ENCODE measurements around the gene NRROS.
A peak's percentile ranks its signal among the peaks of the same experiment; 100 is the strongest.

Gene NRROS

DNA sequence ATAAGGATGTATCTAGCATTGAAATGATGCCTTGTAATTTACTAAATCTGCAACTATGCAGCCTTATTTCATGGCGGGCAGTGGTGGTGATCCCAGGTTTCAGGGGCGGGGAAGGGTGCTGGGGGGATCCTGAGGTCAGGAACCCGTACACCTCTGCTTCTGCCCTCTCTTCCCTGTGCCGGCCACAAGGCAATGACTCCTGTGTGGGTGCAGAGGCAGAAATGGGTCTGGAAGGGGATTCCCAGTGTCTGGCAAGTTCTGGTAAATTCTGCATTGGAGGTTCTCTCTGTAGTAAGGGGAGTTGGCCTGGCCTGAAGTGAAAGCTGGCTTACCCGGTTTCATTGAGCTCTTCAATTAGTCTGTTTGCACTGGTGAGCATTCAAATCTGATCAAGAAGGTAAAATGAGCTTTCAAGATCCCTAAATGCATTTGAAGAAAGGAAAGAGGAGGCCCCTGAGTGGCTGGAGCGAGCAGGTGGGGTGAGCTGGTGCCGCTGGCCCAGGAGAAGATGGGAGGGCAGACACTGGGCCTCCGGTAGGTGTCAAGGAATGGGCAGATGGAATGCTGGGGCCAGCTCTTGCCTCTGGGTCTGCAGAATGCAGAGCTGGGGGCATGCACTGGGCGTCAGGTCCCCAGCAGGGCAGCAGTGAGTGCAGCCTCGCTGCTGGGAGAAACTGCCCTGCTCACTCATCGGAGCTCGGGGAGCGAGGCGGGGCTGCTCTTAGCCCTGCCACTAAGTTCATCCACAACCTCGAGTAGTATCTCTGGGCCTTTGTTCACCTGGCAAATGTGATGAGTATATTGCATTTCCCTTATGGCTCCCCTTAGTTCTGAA is 13.7 kb downstream of the NRROS start:
- no peak for DNase-seq

DNA sequence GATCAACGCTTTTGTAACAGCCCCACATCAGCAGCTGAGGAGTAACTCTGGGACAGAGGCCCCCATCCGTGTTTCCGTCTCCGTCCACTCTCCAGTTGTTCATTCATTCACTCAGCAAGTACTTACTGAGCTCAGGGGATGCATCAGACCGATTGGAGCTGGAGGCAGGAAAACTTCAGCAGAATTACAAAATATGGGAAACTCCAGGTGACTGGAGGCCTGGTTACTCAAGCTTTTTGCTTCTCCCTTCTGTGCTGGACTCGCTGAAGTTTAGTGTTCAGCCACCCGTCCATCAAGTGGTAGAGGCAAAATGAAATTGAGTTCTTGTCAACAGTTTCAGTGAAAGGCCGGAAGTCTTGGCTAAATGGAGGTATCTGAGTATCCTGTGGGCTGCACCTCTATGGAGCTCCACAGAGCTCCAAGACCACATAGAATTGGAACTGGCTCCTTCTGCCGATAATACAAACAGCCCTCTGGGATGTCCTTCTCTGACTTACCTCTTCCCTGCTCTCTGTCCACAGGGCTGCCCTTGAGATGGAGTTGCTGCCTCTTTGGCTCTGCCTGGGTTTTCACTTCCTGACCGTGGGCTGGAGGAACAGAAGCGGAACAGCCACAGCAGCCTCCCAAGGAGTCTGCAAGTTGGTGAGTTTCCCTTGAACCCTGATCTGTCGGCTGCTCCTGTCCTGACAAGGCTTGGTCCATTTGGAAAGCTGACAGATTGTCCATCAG is 14.7 kb downstream of the NRROS start:
- DNase-seq = no peak

- DNase-seq = no peak
Measured at GRCh38 chr3:196654735-196655090, 15.2 kb downstream of the NRROS start.

- no peak for DNase-seq
Measured at GRCh38 chr3:196655496-196655895, 16.0 kb downstream of the NRROS start.

DNA sequence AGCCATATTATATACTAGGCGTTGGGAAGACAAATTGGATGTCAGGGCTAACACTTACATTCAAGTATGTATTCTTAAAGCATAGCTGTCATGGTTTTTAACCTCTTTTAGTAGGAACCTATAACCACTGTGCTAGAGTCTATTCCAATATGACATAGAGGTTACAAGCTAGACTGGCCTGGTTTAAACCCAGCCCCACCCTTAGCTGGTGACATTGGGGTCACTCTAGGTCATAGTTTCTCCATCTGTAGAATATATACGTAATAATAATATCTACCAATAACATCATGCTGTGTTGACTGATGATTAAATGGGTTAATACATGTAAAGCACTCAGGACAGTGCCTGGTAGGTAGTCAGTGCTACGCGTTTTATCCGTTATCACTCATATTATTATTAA is 16.7 kb downstream of the NRROS start:
- no peak for DNase-seq

DNA sequence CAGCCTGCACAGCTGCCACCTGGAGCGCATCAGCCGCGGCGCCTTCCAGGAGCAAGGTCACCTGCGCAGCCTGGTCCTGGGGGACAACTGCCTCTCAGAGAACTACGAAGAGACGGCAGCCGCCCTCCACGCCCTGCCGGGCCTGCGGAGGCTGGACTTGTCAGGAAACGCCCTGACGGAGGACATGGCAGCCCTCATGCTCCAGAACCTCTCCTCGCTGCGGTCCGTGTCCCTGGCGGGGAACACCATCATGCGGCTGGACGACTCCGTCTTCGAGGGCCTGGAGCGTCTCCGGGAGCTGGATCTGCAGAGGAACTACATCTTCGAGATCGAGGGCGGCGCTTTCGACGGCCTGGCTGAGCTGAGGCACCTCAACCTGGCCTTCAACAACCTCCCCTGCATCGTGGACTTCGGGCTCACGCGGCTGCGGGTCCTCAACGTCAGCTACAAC is 20.4 kb downstream of the NRROS start:
- no peak for DNase-seq

GRCh38 chr3:196660381-196661166 is 21.1 kb downstream of the NRROS start:
- DNase-seq = no peak

GRCh38 chr3:196661400-196661799 is 21.9 kb downstream of the NRROS start:
- no peak for DNase-seq

DNA sequence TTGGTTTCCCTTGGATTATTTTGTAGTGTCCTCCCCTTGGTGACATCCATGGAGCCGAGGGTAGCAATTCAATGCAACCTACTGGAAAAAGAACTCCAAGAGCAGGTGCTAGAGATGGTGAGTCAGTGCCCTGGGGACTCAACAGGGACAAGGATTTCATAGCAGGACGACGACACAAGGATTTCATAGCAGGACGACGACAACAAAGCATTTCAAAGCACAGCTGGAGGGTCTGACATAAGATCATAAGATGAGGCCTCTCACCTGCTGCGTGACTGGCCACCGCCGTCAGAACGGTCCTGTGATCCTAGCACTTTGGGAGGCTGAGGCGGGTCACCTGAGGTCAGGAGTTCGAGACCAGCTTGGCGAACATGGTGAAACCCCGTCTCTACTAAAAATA is 22.5 kb downstream of the NRROS start:
- no peak for DNase-seq

DNA sequence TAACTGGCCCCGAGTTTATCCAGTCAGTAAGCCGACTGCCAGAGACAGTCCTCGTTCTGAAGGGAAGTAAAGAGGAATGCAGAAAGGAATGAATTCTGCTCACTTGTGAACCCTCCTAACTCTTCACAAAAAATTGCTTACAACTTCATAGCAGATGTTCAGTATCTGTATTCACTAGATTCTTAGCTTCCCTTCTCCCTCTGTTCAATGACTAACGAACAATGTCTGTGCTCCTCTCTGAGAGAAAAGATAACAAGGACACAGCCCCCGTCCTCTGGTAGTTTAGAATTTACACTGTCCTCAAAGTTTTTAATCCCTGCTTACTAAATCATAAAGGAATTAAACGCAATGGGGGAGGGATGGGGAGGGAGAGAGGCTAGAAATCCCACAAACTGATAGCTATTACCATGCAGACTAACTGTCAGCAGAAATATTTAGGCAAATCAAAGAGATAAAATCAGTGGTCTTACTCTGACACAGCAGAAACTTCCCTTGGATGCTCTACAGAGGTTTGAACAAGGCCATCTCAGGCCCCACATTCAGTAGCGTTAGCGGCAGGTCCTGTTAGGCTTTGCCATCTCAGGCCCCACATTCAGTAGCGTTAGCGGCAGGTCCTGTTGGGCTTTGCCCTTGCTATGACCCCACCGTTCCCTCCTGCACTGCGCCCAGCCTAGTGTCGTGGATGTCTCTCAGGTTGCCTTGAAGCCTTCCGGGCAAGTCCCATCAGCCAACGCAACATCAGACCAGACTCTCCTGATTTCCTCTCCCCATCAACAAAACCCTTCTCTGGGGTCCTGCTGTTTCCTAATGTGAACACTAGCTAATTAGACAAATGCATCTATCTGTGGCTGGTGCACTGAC is 23.4 kb downstream of the NRROS start:
- DNase-seq = no peak

- DNase-seq = peak; percentile 90
Measured at GRCh38 chr3:196666001-196666867, 26.7 kb downstream of the NRROS start.

DNA sequence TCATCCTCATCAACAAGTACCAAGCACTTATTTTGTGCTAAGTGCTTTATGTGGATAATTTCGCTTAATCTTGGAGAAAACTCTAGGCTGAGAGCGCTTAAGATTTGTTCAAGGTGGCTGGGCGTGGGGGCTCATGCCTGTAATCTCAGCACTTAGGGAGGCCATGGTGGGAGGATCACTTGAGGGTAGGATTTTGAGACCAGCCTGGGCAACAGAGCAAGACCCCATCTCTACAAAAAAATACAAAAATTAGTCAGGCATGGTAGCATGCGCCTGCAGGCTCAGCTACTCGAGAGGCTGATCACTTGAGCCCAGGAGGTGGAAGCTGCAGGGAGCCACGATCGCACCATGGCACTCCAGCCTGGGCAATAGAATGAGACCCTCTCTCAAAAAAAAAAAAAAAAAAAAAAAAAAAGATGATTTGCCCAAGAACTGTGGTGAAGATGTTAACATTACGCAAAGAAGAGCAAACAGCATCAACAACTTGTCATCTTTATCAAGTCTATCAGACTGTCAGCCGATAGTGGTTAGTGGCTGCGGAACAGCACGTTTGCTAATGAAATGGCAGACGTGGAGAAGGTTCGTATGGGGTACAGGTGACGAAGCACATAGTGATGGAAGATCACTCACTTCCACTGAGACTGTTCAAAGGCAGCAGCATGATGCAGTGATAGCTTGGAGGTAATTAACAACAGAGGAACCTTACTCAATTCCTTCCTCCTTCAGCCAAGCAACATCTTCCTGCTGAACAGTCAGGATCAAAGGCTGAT is 27.7 kb downstream of the NRROS start:
- DNase-seq = no peak

GRCh38 chr3:196670339-196670738 is 30.8 kb downstream of the NRROS start:
- no peak for DNase-seq

- DNase-seq = no peak
Measured at GRCh38 chr3:196673632-196674031, 34.1 kb downstream of the NRROS start.

DNA sequence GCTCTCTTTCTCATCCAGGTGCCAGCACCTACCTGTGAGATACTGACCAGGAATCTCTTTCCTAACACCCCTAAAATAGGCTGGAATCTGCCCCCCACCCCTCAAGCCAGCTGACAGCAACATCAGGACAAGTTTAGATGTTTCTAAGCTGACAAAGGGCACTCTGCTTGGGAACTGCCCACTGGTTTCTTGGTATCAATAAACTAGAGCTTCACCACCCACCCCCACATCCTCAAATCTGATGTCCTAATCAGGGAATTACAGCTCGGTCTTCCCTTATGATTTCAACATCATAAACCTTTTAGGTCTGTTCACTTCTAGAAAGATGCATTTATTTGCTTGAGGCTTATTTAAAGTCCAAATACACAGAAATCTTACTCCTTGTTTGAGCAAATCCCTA is 37.9 kb downstream of the NRROS start:
- DNase-seq = no peak

DNA sequence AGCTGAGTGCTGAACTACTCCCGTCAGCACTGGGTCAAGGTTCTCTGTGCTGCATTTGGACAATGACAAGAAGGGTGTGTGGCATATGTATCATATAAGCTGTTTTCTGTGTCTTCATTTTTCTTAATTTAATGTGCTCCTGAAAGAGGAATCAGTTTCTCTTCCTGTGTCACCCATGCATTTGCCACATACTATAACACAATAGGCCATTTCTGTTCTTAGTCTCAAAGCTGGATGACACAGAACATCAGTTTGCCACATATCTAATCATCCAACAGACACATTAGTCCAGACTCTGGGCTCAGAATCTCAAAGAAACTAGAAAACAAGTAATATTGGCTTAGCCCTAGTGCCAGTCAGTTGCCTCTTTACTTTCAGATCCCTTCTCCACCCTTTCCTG is 38.4 kb downstream of the NRROS start:
- DNase-seq = no peak

- peak; percentile 64 for DNase-seq
Measured at GRCh38 chr3:196684548-196685407, 45.3 kb downstream of the NRROS start.

DNA sequence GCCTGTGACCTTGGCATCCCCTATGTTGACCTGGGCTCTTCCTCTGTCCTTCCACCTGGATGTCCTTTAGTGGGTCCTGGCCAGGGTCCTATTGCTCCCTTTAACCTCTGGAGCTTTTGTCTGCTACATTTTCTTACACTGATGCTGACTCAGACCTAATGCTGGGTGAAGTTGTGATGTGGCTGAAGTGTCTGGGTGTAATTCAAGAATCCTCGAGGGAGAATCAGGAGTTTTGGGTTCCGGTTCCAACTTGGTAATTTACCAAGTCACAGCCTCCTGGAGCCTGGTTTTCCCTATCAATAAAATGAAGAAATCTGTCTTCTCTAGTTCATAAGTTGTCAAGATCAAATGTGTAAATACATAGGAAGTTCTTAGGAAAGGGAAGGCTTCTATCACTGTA is 46.9 kb downstream of the NRROS start:
- DNase-seq = no peak

DNA sequence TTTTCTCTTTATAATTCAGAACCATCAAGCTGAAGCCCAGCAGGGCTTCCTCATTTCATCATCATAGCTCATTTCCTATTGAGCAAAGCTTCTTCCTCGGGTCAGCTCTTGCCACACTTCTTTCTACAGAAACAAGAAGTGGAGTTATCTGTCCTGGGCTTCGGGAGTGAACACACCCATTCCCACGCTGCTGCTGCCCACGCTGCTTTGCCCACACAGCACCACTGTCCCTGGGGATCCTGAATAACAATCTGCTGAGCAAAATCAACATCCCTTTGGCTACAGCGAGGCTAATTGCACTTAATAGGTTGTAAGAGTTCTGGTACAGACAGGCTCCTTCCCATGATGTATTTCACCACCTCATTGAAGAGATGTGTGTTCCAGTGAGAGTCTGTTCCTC is 48.9 kb downstream of the NRROS start:
- peak; percentile 45 for DNase-seq

Measured in NCI-H2227 treated with DMSO at 0.1 percent for 48 hours (cell line).